ENCODE measurements around the gene CT47A1.

- TF ChIP-seq, protein P1, sequence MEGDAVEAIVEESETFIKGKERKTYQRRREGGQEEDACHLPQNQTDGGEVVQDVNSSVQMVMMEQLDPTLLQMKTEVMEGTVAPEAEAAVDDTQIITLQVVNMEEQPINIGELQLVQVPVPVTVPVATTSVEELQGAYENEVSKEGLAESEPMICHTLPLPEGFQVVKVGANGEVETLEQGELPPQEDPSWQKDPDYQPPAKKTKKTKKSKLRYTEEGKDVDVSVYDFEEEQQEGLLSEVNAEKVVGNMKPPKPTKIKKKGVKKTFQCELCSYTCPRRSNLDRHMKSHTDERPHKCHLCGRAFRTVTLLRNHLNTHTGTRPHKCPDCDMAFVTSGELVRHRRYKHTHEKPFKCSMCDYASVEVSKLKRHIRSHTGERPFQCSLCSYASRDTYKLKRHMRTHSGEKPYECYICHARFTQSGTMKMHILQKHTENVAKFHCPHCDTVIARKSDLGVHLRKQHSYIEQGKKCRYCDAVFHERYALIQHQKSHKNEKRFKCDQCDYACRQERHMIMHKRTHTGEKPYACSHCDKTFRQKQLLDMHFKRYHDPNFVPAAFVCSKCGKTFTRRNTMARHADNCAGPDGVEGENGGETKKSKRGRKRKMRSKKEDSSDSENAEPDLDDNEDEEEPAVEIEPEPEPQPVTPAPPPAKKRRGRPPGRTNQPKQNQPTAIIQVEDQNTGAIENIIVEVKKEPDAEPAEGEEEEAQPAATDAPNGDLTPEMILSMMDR (IDR thresholded peaks at IDR 0.05 in 4 of 5, conservative IDR thresholded peaks at IDR 0.05 in 1 of 5): no peak
- no peak for TF ChIP-seq POLR2A (IDR thresholded peaks at IDR 0.05)
Observed at GRCh38 chrX:121011254-121011653, 25.7 kb upstream of the CT47A1 start.
